Measurements from ENCODE around the gene TRIM44.

DNA sequence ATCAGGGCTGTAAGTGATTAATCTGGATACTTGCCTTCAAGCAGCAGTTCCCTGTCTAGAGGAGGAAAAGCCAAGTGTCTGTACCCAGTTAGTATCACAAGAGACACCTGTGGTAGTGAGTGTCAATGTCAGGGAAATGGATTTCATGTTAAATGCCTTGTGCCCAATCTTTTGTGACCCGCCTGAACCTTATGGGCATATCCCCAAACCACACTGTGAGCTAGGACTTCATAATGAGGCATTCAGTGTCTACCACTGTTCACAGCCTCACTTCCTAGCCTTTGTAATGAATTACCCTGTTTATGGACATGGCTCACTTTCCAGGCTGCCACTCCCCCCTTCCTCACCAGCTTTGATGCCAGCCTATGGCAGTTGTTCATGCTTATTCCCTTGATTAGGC, 125.1 kb downstream of the TRIM44 start:
- TF ChIP-seq CTCF (IDR thresholded peaks at IDR 0.05) (no peak), POLR2A (IDR thresholded peaks at IDR 0.05) (no peak)

Measured in thyroid gland (tissue), 4 donors.